Keratinocyte (primary cell): ENCODE results near the gene RASGEF1B.

Source experiments
- CTCF ChIP-seq, 3 experiments: IDR thresholded peaks in 1 of 3; conservative IDR thresholded peaks in 1 of 3; optimal IDR thresholded peaks in 1 of 3; 2 replicates in 2 of 3; 3 replicates in 1 of 3; pipeline versions ENCODE3 to v1.5.1; 2011; ENCODE audit warnings: low read length in 3 of 3, mild to moderate bottlenecking in 3 of 3, moderate library complexity in 2 of 3, control low read depth in 1 of 3, inconsistent platforms in 1 of 3; ENCODE audit not compliant: insufficient read depth in 2 of 3; ENCODE audit errors: extremely low read depth in 1 of 3
- EZH2 ChIP-seq: IDR thresholded peaks from one replicate; pipeline ENCODE4 v1.6.1; 2012; ENCODE audit warnings: inconsistent platforms, mild to moderate bottlenecking, low read length, moderate library complexity

GRCh38 chr4:81465406-81466340 lies 6.0 kb downstream of the RASGEF1B start:
- TF ChIP-seq CTCF (optimal IDR thresholded peaks at IDR 0.05 in 1 of 3, IDR thresholded peaks at IDR 0.05 in 1 of 3, conservative IDR thresholded peaks at IDR 0.05 in 1 of 3; ENCODE audit: extremely low read depth in 1 of 3, insufficient read depth in 2 of 3, low read length in 3 of 3): no peak
- TF ChIP-seq EZH2: no peak
